ENCODE results near the gene CD160.
"Not testable (repeated sequence)": the region's sequence is repeated elsewhere in the genome, so short reads cannot be mapped to it uniquely, and the experiment has no call there.

CD160 gene

GRCh38 chr1:145708063-145708462, 11.2 kb upstream of the CD160 start:
- in situ Hi-C loops (cut with HindIII; ENCODE audit: low sequenced_read_pairs): no loop called here

- in situ Hi-C loops (cut with HindIII; ENCODE audit: low sequenced_read_pairs): no loop called here
Observed at GRCh38 chr1:145710291-145711027, 8.8 kb upstream of the CD160 start.

GRCh38 chr1:145711213-145711651, 8.1 kb upstream of the CD160 start:
- in situ Hi-C loops (cut with HindIII; ENCODE audit: low sequenced_read_pairs): no loop called here

GRCh38 chr1:145714524-145715111, 4.7 kb upstream of the CD160 start:
- in situ Hi-C loops (cut with HindIII; ENCODE audit: low sequenced_read_pairs): no loop called here

- in situ Hi-C loops (cut with HindIII; ENCODE audit: low sequenced_read_pairs): no loop called here
Observed at GRCh38 chr1:145716641-145717345, 2.5 kb upstream of the CD160 start.

GRCh38 chr1:145717833-145718232, 1.5 kb upstream of the CD160 start:
- in situ Hi-C loops (cut with HindIII; ENCODE audit: low sequenced_read_pairs): no loop called here

- in situ Hi-C loops (cut with HindIII; ENCODE audit: low sequenced_read_pairs): not testable (repeated sequence)
Observed at GRCh38 chr1:145718465-145718864, 834 bp upstream of the CD160 start.

- in situ Hi-C loops (cut with HindIII; ENCODE audit: low sequenced_read_pairs): no loop called here
Observed at GRCh38 chr1:145720556-145720877, 1.2 kb downstream of the CD160 start.

GRCh38 chr1:145720878-145721671, 1.8 kb downstream of the CD160 start:
- in situ Hi-C loops (cut with HindIII; ENCODE audit: low sequenced_read_pairs): no loop called here

- in situ Hi-C loops (cut with HindIII; ENCODE audit: low sequenced_read_pairs): not testable (repeated sequence)
Observed at GRCh38 chr1:145726193-145726592, 6.9 kb downstream of the CD160 start.

- in situ Hi-C loops (cut with HindIII; ENCODE audit: low sequenced_read_pairs): no loop called here
Observed at GRCh38 chr1:145729196-145729595, 9.9 kb downstream of the CD160 start.

GRCh38 chr1:145729666-145730436, 10.6 kb downstream of the CD160 start:
- in situ Hi-C loops (cut with HindIII; ENCODE audit: low sequenced_read_pairs): loop anchor here (10.0 kb wide), 1 partner anchor 55 kb away; no protein-coding TSS in a partner anchor

GRCh38 chr1:145730467-145730866, 11.2 kb downstream of the CD160 start:
- in situ Hi-C loops (cut with HindIII; ENCODE audit: low sequenced_read_pairs): loop anchor here (10.0 kb wide), 1 partner anchor 54 kb away; no protein-coding TSS in a partner anchor

- in situ Hi-C loops (cut with HindIII; ENCODE audit: low sequenced_read_pairs): loop anchor here (10.0 kb wide), 1 partner anchor 54 kb away; no protein-coding TSS in a partner anchor
Observed at GRCh38 chr1:145730900-145731299, 11.6 kb downstream of the CD160 start.

GRCh38 chr1:145736191-145736590, 16.9 kb downstream of the CD160 start:
- in situ Hi-C loops (cut with HindIII; ENCODE audit: low sequenced_read_pairs): loop anchor here (10.0 kb wide), 1 partner anchor 49 kb away; no protein-coding TSS in a partner anchor

GRCh38 chr1:145740269-145740668, 21.0 kb downstream of the CD160 start:
- in situ Hi-C loops (cut with HindIII; ENCODE audit: low sequenced_read_pairs): no loop called here

- in situ Hi-C loops (cut with HindIII; ENCODE audit: low sequenced_read_pairs): no loop called here
Observed at GRCh38 chr1:145747398-145748247, 28.3 kb downstream of the CD160 start.

GRCh38 chr1:145750426-145750825, 31.1 kb downstream of the CD160 start:
- in situ Hi-C loops (cut with HindIII; ENCODE audit: low sequenced_read_pairs): no loop called here

- in situ Hi-C loops (cut with HindIII; ENCODE audit: low sequenced_read_pairs): no loop called here
Observed at GRCh38 chr1:145751491-145752037, 32.3 kb downstream of the CD160 start.
